HG03558 (cell line): Measurements from ENCODE around the gene PRG2.
"Not testable (repeated sequence)": the region's sequence is repeated elsewhere in the genome, so short reads cannot be mapped to it uniquely, and the experiment has no call there.

Experiments used
- ATAC-seq: cut with Tn5 transposase; IDR thresholded peaks from one replicate; pipeline ENCODE4 v1.9.1; 2021; ENCODE audit warnings: moderate number of reproducible peaks; ENCODE audit not compliant: unreplicated experiment; ENCODE audit errors: extremely low read depth

The PRG2 gene

DNA sequence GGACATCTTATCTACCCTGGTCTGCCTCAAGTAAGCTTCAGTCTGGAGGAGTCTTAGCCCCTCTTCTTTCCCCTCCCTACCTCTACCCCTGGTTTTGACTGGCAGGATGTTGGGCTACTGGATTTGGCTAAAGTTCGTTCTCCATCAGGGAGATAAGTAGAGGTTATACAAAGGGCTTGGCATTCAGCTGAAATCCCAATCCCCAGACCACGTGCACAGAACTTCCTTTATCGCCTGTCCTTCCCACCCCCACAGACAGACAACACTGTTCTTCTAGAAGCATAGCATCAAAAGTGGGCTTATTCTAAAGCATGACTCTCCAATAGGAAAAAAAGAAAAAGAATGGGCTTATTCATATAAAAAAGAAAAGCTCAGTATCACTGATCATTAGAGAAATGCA lies 17.3 kb downstream of the PRG2 start:
- no peak for ATAC-seq

DNA sequence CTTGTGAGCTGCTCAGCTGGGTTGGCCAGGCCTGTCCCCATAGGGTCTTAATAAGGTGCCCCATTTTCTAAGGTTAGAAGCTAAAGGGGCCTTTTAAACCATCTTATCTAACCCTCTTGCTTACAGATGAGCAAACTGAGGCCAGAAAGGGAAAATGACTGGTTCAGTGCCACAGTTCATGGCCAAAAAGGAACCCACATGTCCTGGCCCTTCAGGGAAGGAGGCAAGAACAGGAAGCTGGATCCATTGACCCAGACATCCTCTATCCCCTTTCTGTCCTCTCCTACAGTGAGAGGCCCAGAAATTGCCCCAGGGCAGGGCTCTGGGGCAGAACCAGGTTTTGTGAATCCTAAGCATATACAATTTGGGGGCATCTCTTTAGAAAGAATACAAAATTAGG lies 19.5 kb downstream of the PRG2 start:
- no peak for ATAC-seq

DNA sequence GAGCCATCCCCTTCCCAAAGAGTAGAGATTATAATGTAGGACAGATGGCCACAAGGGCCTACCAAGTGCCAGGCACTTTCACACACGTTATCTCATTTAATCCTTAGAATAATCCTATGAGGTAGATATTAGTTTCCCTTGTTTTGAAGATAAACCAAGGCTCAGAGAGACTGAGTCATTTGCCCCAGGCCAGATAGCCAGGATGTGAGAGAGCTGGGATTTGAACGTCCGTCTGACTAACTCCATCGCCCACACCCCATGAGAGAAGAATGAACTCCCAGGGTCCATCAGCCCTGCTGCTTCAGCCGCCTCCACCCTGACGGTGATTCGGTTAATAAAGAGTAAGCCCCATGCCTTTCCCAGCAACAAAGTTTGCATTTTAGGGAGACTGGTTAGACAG lies 20.2 kb downstream of the PRG2 start:
- no peak for ATAC-seq

DNA sequence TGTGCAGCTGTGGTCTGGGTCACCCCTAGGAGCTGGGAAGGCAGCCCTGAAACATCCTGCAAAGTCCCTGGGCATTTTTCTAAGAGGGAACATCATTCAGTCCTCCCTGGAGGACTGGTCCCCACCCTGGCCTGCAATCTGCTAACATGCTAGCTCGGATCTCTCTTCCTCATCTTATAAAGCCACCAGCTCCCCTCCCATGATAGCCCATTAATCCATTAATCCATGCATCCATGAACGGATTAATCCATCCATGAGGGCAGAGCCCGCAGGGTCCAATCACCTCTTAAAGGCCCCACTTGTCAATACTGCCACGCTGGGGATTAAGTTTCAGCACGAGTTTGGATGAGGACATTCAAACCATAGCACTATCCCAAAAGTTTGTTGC lies 21.6 kb downstream of the PRG2 start:
- ATAC-seq: no peak

DNA sequence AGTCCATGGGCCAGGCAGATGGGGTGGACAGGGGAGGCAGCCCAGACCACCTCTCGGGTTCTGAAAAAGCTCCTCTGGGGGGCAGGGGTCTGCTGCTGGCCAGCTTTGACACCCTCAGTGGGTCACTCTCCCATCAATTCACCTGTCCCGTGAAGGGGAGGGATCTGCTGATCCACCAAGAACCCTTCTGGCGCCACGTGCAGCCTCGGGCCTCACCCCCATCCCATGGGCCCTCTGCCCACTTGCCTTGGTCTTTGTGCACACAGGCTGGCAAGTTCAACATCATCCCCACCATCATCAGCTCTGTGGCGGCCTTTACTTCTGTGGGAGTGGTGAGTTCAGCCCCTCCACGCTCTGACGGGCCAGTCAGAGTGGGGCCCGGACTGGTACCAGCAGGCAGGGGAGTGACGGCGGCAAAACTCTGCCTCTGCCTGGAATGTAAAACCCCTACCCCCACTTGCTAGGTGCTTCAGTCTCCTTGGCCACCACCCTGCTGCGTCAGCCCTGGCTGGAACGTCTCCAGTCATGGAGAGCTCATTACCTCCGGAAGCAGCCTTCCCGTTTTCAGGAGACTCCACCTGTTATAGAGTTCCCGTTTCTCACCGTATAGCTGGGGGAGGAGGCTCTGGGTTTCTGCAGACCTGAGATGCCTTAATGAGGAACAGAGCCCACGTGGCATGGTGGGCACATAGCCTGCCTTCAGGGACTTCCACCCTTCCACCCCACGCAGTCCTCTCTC lies 22.2 kb downstream of the PRG2 start:
- ATAC-seq: no peak

DNA sequence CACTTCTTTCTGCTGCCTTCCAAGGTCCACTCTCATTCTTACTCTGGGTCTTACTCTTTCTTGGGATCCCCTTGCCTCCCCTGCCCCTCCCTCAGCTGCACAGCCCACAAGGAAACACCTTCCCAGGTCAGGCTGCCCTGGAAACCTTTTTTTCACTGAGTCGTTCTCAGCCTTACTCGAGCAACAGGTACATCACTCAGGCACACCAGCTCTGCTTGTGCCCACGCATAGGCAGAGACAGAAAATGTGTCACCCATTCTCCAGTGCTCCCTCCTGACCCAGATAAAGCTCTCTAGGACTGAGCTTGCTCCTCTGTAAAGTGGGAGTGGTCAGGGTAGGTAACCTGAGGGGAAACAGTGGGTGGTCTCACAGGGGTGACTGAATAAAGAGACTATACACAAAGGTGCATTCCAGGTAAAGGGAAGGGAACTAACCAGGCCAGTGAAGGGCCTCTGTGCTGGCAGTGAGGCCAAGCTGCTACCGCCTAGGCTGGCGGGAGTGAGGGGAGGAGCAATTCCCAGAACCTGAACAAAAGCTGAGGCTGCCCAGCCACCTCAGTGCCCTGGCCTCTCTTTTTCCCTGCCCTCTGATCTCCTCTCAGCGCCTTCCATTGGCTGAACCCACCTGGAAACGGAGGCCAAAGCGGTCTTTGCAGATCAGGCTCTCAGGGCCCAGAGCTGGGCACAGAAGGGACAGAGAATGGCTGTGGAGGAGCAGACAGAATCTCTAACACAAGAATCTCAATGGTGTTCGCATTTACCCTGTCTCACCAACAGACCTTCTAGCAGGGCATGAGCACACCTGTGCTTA lies 25.4 kb downstream of the PRG2 start:
- ATAC-seq: no peak

DNA sequence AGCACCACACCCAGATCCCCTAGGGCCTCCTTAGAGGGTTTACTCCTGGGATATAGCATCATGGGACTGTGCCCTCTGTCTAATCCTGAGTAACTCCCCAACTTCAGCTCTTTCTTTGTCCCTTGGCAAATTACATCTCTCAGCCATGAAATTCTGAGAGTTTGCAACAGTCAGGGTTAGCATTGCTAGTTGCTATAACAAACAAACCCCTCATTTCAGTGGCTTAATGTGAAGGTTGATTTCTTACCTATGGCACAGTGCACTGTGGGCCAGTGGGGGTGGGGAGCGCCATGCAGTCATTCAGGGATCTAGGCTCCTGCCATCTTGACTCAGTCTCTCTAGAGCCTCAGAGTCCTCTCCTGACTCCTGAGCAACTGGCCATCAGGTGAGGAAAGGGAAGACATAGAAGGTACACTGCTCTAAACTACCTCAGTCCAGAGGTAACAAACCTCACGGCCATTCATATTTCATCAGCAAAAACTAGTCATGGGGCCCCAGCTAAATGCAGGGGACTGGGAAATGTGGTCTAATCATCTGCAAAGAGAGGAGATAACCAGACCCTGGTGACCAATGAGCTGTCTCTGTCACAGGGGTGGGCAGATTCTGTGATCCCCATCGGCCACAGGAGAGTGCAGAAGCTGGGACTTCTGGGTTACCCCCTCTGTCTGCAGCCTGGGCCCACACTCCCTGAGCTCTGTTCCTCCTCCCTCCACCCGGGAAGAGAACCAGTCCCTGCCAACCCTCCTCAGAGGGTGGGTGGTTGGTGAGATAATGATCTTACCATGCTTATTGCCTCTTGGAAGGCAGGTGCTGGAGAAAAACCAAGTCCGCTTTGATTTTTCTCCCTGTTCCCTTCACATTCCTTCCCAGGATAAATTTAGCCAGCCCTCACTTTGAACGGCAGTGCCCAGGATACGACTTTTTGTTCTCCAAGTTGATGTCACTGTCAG lies 27.0 kb downstream of the PRG2 start:
- ATAC-seq: no peak

DNA sequence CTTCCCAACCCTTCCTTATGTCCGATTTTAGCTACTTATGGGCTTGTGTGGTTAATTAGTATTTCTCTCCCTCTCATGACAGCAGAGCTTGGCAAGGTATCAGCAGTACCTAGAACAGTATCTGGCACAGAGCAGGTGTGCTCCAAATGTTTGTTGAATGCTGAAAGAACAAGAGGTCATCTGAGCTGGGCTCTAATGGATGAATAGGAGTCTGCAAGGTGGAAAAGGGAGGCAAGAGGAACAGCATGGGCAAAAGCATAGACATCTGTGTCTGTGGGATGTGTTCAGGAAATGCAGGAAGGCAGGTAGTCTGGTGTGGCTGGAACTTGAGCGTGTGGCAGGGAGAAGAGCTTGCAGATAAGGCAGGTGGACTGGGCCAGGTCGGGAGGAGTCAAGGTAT lies 28.5 kb downstream of the PRG2 start:
- no peak for ATAC-seq

DNA sequence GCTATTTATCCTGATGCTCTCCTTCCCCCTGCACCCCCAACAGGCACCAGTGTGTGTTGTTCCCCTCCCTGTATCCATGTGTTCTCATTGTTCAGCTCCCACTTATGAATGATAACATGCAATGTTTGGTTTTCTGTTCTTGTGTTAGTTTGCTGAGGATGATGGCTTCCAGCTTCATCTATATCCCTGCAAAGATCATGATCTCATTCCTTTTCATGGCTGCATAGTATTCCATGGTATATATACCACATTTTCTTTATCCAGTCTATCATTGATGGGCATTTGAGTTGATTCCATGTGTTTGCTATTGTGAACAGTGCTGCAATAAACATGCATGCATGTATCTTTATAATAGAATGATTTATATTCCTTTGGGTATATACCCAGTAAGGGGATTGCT lies 29.0 kb downstream of the PRG2 start:
- ATAC-seq: not testable (repeated sequence)

DNA sequence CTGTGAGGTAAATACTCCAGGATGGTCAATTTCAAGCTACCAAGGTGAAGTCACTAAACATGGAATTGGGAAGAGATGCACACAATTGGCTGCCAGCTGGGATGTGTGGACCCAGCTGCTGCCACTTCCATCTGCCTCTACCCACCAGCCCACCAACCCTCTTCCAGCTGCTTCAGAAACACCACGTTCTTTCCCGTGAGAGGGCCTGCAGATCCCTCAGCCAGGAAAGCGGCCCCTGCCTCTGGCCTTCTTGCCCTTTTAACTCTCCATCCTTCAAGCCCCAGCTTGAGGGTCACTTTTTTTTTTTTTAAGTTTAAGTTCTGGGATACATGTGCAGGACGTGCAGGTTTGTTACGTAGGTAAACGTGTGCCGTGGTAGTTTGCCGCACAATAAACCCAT lies 29.5 kb downstream of the PRG2 start:
- ATAC-seq: no peak

DNA sequence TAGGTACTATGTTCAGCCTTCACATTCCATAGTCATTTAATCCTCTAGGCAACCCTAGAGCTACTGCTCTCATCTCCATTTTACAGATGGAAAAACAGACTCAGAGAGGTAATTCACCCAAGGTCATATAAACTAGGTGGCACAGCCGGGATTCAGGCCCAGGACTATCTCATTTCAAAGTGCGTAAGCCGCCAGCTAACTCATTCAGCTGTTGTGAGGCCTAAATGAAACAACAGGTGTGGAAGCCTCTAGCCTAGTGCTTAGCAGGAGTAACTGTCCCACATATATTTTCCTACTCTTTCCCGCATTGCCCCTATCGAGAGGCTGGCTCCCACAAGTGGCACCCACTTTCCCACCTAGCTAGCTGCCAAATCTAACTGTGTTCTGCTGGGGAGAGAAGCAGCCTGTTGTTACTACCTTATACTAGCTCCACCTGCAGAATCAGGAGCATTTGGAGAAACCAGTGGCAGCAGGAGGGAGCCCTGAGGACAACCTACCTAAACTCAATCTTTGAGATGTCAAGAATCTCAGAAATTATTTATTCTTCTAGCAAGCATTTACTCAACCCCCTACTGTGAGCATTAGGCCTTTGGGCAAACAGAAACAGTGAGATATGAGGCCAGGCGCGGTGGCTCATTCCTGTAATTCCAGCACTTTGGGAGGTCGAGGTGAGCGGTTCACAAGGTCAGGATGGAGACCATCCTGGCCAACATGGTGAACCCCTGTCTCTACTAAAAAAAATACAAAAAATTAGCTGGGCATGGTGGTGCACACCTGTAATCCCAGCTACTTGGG lies 30.4 kb downstream of the PRG2 start:
- ATAC-seq: no peak

DNA sequence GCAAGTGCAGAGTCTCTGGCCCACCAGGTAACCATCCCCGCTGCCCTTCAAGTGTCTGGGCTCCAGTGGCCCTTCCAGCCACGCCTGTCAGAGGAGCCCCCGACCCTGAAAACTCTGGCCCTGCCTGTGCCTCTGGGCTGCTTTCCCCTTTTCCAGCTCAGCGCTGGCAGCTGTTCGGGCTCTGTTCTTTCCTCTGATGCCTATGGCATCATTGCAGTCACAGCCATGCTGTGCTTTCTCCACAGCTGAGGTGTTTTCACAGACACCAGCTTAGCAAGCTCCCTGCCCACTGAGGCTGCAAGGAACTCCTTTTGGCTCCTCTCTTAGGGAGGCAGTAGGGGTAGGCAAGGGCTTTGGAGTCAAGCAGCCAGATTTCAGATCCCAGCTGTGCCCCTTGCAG lies 31.1 kb downstream of the PRG2 start:
- no peak for ATAC-seq

DNA sequence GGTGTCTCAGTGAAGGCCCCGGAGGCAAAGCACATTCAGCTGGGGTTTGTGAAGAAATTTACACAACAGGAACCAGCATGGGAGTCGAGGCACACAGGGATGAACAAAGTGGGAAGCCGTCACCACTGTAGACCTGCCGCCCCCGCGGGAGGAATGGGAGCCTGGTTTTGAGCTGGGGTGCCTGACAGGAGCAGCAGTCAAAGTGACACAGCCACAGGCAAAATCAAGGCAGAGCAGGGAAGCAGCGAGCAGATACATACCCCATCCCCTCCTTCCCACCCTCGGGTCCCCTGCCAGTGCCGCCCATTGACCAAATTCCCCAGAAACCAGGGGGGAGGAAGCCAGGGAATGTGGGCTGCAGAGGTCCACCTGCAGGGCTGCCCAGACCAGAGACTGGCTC lies 31.5 kb downstream of the PRG2 start:
- ATAC-seq: no peak

DNA sequence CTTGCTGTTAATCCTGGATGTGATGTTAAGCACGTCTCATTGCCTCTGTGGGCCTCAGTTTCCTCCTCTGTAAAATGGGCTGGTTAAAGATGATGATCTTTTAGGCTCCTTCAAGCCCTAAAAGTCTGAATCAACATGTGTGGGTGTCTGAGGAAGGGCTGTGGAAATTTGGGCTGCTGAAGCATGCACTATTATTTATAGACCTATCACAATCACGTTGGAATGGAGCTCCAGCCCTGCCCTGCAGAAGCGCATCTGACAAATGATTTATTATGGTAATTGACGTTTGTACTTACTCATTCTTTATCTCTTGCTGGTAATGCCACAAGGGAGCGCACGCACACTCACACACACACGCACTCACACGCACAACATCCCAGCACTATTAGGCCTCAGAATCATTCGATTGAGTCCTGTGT lies 31.9 kb downstream of the PRG2 start:
- no peak for ATAC-seq

DNA sequence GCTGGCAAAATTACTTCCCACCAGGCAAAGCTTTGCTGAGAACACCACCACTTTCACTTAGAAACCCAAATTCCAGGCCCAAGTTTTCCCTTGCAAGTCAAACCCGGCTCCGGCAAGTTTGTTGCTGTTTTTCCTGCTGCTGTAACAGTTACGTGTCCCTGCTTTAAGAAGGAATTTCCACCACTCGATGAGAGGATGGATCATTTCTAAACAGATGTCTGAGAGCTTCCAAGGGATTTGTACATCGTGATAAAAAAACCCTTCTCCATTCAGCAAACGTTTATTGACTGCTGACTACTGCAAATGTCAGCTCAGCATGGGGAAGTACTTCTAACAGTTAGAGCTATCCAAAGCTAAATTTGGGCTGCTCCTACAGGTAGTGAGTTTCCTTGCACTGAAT lies 32.6 kb downstream of the PRG2 start:
- no peak for ATAC-seq

DNA sequence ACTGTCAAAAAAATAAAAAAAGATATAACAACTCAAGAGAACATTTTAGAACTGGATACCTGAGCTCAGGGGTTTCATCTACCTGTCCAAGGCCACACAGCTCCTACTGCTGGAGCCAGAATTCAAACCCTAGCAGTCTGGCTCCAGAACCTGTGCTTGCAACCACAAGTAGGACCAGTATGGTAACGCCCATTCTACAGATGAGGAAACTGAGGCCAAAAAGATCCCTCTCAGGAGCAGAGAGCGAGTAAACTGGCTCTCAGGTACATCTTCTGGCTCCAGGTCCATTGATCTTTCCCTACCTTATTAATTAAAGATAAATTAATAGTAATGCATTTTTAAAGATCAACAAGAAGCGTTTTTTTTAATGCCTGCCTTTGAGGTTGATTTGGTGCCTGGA lies 33.1 kb downstream of the PRG2 start:
- no peak for ATAC-seq

DNA sequence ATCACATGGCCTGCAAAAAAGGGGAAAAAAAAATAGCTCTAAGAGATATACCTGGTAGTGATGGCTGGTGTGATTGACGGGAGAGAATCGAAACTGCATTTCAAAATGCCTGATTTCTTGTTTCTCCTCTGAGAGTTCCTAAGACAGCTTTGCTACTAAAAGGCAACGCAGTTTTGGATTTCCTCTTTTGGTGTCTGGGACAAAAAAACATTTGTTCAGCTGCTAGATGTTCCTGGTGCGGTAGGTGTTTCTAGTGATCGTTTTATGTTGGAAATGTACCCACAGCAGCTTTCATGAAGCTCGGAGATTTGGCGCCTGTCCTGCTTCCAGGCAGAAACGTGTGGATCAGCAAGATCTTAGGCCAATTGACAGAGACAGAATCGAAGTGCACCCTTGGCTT lies 34.2 kb downstream of the PRG2 start:
- no peak for ATAC-seq

DNA sequence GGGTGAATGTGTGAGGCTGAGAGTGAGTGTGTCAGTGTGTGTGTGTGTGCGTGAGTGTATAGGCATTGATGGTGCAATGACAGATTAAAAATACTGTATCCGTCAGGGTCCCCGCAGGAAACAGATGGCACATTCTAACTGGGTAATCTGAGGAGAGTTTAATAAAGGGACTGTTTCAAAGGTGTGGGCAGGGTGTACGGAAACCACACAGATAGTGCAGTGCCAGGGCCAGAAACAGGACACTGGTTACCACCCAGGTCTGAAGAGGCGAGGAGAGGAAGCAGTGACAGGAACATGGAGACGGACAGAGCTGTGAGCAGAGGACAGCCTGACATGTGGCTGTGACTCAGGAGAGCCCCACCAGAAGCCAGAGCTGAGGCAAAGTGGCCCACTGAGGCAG lies 35.8 kb downstream of the PRG2 start:
- no peak for ATAC-seq

DNA sequence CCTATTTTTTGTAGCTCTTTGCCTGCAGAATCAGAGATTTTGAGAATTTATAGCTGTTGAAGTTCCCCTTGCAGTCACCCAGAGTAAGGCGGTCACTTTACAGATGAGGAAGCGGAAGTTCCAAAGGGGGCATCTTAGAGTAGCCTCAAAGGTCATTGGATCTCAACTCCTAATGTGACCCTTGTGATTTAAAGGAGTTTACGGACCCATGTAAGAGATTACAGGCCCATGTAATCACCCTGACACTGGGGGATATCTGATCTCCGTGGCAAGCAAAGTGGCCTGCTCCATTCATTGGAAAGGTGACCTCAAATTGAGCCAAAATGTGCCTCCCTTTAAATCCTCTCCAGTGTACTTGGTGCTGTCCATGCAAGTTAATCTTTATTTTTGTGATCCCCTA lies 36.6 kb downstream of the PRG2 start:
- ATAC-seq: no peak

DNA sequence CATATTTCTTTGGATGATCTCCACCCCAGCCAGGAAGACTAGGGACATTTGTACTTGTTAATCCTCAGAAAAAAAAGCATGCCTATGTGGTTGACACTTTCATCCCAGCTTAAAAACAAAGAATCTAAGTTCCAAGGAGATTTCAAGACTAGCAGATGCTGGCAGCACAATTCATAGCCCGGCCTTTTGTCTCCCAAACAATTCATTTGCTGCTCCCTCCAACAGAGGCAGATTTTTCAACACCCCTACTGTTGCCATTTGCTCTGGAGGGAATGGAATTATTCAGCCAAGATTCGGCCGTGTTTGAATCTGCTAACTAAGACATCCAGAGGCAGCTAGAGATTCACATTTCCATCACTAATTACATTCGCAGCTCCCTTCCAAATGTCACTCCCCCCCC lies 37.0 kb downstream of the PRG2 start:
- no peak for ATAC-seq
